Effector memory CD8-positive, alpha-beta T cell (primary cell): ENCODE results near the gene CUL4A.
A peak's percentile ranks its signal among the peaks of the same experiment; 100 is the strongest.

Experiments
- ATAC-seq: fragments of 150-1000 bp; cut with Tn5 transposase; replicated peaks from 2 replicates; pipeline ENCODE4 v1.10.0; 2021; ENCODE audit warnings: mild to moderate bottlenecking, moderate library complexity
- DNase-seq, 3 experiments: peaks; one replicate each; pipeline ENCODE4 v3.0.0; 2021
- H3K27ac Mint-ChIP-seq, 2 donors: one replicate each; pipeline ENCODE4 v1.8.0; 2022; ENCODE audit warnings: mild to moderate bottlenecking in 2 of 2, mixed read lengths in 2 of 2, moderate library complexity in 2 of 2
- H3K27me3 Mint-ChIP-seq, 2 donors: one replicate each; pipeline ENCODE4 v1.8.0; 2022; ENCODE audit warnings: mixed read lengths in 2 of 2
- H3K36me3 Mint-ChIP-seq: one replicate; pipeline ENCODE4 v1.8.0; 2022; ENCODE audit warnings: mild to moderate bottlenecking, moderate library complexity, mixed read lengths; ENCODE audit not compliant: insufficient read depth
- H3K4me1 Mint-ChIP-seq, 2 donors: one replicate each; pipeline ENCODE4 v1.8.0; 2022; ENCODE audit warnings: low read depth in 2 of 2, mixed read lengths in 2 of 2
- H3K4me3 Mint-ChIP-seq, 2 donors: one replicate each; pipeline ENCODE4 v1.8.0; 2022; ENCODE audit warnings: mild to moderate bottlenecking in 2 of 2, mixed read lengths in 2 of 2, moderate library complexity in 2 of 2
- H3K9me3 Mint-ChIP-seq, 2 donors: one replicate each; pipeline ENCODE4 v1.8.0; 2022; ENCODE audit warnings: mixed read lengths in 2 of 2

CUL4A gene

DNA sequence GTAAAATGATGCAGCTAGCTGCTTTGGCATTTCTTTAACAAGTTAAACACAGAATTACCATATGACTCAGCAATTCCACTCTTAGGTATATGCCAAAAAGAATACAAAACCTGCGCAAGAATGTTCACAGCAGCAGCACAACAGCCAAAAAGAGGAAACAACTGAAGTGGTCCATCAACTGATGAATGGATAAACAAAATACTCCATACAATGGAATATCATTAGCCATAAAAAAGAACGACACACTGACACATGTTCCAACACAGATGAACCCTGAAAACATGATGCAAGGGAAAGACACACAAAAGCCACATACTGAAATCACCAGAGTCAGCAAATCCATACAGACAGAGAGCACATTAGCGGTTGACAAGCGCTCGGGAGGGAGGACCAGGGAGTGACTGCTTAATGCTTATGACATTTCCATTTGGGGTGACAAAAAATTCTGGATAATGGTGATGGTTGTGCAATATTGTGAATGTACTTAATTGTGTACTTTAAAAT is 3.9 kb upstream of the CUL4A start:
- peak overlapping the region in 1 of 2 donors; percentile 1 for H3K4me3 Mint-ChIP-seq
- H3K27me3 Mint-ChIP-seq: no peaks in the 10 kb centered on the region
- DNase-seq (no peak), ATAC-seq (no peak)
- peak overlapping the region; percentile 65 to 96 for H3K27ac Mint-ChIP-seq
- peaks cover 23% of the 10 kb centered on the region for H3K36me3 Mint-ChIP-seq
- no peaks in the 10 kb centered on the region for H3K9me3 Mint-ChIP-seq
- peaks cover 49 to 56% of the 10 kb centered on the region in 2 donors for H3K4me1 Mint-ChIP-seq

DNA sequence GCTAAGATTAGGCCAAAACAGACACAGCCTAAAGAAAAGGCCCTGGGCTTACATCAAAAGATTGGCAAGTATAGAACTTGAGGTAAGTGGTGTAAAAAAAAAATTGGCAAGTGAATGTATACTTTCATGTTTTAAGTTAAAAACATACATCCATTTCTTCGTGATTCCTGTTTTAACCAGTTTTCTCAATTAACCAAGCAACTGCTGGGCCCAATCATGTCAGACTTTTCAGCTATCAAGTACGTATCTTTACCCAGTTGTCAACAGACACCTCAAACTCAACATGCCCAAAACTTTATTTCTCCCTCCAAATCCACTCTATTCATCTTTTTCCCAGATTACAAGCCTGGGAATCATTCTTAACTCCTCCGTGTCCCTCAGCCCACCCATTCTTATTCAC is 2.0 kb upstream of the CUL4A start:
- Mint-ChIP-seq H3K36me3 (peaks cover 29% of the 10 kb centered on the region), H3K27me3 (no peaks in the 10 kb centered on the region), H3K9me3 (no peaks in the 10 kb centered on the region), H3K27ac (peak overlapping the region; percentile 91 to 96), H3K4me3 (peak overlapping the region; percentile 79 to 85), H3K4me1 (peaks cover 52 to 61% of the 10 kb centered on the region in 2 donors)
- ATAC-seq (no peak), DNase-seq (no peak)

DNA sequence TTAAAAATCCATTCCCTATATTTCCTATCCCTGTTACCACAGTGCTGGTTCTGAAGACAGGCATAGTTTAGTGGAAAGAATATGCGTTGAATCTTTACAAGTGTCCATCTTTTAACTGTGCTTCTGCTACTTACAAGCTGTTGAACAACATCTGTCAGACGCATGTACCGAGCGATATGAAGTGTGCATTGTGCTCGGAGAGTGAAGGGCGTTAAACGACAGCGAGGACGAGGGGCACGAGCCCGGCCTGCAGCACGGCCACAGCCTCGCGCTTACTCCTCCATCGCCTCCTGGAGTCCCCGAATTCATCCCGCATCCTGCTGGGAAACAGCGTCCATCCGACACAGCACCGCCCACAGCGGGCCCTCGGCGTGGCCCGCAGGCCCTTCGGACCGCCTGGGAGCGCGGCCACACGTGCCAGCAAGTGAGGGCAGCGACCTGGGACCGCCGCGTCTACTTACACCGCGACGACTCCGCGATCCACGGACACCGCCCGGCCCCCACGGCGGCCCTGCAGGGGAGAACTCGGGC is 1.5 kb upstream of the CUL4A start:
- Mint-ChIP-seq H3K4me1 (peaks cover 48 to 58% of the 10 kb centered on the region in 2 donors), H3K36me3 (peaks cover 32% of the 10 kb centered on the region), H3K27me3 (no peaks in the 10 kb centered on the region), H3K4me3 (peak overlapping the region; percentile 79 to 85), H3K27ac (peak overlapping the region; percentile 91 to 96), H3K9me3 (no peaks in the 10 kb centered on the region)
- DNase-seq (no peak), ATAC-seq (peak; percentile 4)

DNA sequence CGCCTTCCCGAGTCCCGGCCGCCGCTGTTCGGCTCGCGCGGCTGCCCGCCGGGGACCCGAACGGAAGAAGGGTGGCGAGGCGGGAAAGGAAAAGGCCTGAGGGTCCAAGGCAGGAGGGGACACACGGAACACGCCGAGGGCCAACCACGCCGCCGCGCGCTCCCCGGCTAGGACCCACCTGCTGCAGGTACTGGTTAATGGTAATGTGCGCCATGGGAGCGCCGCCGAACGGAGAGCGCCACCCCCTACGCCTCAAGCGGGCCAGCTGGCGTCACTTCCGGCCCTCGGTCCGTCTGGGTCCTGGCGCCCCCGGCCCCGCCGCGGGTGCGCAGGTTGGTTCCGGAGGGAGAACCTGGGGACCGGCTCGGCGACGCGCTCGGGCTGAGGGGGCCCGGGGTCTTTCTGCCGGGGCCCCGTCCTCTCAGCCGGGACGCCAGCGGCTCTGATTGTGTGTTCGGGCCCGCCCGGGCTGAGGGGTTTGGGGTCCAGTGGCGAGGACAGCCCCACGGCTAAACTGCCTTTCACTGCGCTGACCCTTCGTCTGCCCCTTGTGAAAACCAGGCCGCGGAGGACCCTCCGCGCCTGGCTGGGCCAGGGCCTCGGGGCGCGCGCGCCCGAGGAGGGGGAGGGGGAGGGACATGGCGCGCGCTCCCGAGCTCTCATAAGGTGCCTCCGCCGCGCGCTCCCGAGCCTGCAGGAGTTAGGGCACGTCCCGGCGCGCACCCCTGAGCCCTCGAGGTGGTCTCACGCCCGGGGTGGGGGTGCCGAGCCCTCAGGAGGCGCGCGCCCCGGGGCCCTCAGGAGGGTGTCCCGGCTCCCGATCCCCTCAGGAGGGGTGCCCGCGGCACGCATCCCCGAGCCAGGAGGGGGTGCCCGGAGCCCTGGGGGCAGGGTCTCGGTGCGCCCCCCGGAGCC is 735 bp upstream of the CUL4A start, which contains the start of gene PCID2:
Gene PCID2, minus strand, starts transcription at position 249 of the 915 bp plus-strand sequence. Its CDS starts 35 bp downstream, at position 214.
- Mint-ChIP-seq H3K27ac (peak within 1 kb of the TSS; percentile 91 to 96), H3K4me1 (peaks cover 44 to 51% of the 10 kb centered on the region in 2 donors), H3K27me3 (no peaks in the 10 kb centered on the region), H3K36me3 (peaks cover 28% of the 10 kb centered on the region), H3K4me3 (peak within 1 kb of the TSS; percentile 79 to 85), H3K9me3 (no peaks in the 10 kb centered on the region)
- ATAC-seq (peak; percentile 69), DNase-seq (peak; percentile 88 to 96 (median 95))

DNA sequence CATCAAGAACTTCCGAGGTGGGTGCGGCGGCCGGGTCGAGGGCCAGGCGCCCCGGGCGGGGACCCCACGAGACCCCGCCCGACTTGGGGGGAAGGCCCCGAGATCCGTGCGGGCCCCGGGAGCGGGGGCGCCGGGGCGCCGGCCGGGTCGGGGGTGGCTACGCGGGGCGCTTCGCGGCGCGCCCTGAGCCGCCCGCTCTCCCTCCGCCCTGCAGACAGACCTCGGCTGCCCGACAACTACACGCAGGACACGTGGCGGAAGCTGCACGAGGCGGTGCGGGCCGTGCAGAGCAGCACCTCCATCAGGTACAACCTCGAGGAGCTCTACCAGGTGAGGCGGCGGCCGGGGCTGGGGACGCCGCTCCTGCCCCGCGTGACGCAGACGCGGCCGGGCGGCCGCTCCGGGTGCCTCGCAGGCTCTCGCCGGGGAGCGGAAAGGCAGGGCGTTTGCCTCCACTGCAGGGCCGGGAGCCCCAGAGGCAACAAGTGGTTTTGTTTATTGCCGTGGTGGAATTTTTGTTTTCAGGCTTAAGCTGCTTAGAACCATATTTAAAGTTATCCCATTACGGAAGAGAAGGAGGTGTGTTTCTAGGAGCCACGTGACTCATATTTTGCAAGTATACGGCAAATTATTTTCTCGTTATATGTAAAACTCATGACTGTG is 477 bp downstream of the CUL4A start:
- peak; percentile 67 to 74 (median 73) for DNase-seq
- peaks cover 37 to 50% of the 10 kb centered on the region in 2 donors for H3K4me1 Mint-ChIP-seq
- no peaks in the 10 kb centered on the region for H3K27me3 Mint-ChIP-seq
- H3K27ac Mint-ChIP-seq: peak overlapping the region; percentile 10 to 83
- peaks cover 28% of the 10 kb centered on the region for H3K36me3 Mint-ChIP-seq
- H3K4me3 Mint-ChIP-seq: peak overlapping the region; percentile 66 to 78
- no peaks in the 10 kb centered on the region for H3K9me3 Mint-ChIP-seq
- ATAC-seq: peak; percentile 71

DNA sequence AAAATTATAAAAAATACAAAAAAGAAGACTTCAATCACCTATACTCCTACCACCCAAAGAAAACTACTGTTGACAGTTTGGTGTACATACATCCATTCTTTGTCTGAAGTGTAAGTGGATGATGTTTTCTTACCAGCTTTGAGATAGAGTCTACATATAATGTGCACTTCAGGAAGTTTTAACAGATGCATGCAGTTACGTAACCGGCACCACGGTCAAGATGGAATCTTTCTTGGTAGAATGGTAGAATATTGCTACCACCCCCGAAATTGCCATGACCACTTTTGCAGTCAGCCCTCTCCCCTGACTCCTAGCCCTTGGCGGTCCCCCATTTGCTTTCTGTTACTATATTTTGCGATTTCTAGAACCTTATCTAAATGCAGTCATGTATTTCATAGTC is 1.4 kb downstream of the CUL4A start:
- Mint-ChIP-seq H3K4me3 (peak overlapping the region; percentile 53 to 78), H3K36me3 (peaks cover 28% of the 10 kb centered on the region), H3K9me3 (no peaks in the 10 kb centered on the region), H3K4me1 (peaks cover 27 to 40% of the 10 kb centered on the region in 2 donors), H3K27me3 (no peaks in the 10 kb centered on the region), H3K27ac (peak overlapping the region in 1 of 2 donors; percentile 83)
- DNase-seq (no peak), ATAC-seq (no peak)

DNA sequence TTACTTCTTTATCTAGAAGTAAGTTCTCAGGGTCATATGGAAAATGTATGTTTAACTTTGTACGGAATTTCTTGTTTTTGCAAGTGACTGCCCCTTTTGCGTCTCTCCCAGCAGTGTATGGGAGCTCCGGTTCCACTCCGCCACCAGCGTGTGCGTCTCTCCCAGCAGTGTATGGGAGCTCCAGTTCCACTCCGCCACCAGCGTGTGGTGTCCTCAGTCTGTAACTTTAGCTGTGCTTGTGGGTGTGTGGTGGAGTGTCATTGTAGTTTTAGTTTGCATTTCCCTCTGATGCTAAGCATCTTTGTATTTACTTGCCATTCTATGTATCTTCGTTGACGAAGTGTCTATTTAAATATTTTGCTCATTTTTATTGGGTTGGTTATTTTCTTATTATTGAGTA is 2.4 kb downstream of the CUL4A start:
- no peaks in the 10 kb centered on the region for H3K27me3 Mint-ChIP-seq
- H3K4me1 Mint-ChIP-seq: peaks cover 24 to 31% of the 10 kb centered on the region in 2 donors
- H3K36me3 Mint-ChIP-seq: peaks cover 28% of the 10 kb centered on the region
- peak overlapping the region in 1 of 2 donors; percentile 15 for H3K27ac Mint-ChIP-seq
- no peak for ATAC-seq
- H3K4me3 Mint-ChIP-seq: peak overlapping the region; percentile 27 to 43
- H3K9me3 Mint-ChIP-seq: no peaks in the 10 kb centered on the region
- DNase-seq: no peak

DNA sequence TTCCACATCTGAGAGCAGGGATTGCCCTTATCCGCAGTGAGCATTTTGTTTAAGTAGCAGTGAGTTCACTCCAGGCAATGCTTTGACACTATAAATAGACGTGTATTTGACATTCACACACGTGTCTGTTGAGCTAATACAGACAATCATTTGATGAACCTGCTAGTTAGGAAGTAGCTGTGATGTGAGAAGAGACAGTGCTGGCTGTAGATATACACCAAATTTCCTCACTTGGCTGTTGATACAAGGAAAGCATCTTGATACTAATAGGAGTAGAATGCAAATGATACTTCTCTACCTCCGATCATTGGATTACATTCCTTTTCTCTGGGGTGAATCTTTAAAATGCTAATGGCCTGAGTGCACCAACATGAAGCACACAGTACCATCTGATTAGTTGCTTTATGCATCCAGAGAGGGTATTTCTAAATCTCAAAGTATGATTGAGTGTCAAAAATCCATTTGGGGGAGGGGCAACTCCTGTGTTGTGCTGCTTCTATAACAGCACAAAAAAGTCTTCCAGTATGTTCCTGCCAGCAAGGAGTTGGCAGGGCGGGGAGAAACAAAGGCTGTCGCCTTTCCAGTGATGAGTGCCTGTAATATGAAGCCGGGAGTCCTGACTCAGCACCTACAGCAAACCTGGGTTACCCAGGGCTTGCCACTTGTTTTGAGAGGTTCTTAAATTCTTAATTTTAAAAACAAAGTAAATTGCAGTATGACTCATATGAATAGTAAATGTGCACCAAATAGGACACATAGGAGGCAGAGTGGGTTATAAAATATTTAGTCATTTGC is 7.0 kb downstream of the CUL4A start:
- no peak overlapping the region for H3K4me3 Mint-ChIP-seq
- H3K36me3 Mint-ChIP-seq: peaks cover 27% of the 10 kb centered on the region
- DNase-seq (no peak), ATAC-seq (no peak)
- no peaks in the 10 kb centered on the region for H3K9me3 Mint-ChIP-seq
- H3K27ac Mint-ChIP-seq: no peak overlapping the region
- H3K27me3 Mint-ChIP-seq: no peaks in the 10 kb centered on the region
- H3K4me1 Mint-ChIP-seq: peaks cover 19 to 26% of the 10 kb centered on the region in 2 donors

DNA sequence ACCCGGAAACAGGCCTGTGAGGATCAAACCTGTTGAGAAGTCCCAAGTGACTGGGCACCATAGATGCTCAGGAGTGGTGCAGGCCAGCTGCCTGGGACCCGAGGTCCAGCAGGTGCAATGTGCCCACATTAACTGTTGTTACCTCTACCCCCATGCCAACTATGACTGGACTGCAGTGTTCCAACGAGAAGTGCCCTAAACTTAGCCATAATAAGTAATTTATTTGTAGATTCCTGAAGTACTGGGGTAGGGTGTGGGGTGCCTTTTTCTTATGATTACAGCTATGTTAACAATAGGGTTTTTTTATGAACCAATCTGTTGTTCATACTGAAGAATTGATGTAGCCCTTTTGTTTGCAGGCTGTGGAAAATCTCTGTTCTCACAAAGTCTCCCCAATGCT is 9.2 kb downstream of the CUL4A start:
- Mint-ChIP-seq H3K27me3 (no peaks in the 10 kb centered on the region), H3K9me3 (no peaks in the 10 kb centered on the region), H3K4me1 (peaks cover 22 to 28% of the 10 kb centered on the region in 2 donors), H3K27ac (peak overlapping the region in 1 of 2 donors; percentile 65), H3K4me3 (no peak overlapping the region), H3K36me3 (peaks cover 36% of the 10 kb centered on the region)
- no peak for ATAC-seq
- no peak for DNase-seq

DNA sequence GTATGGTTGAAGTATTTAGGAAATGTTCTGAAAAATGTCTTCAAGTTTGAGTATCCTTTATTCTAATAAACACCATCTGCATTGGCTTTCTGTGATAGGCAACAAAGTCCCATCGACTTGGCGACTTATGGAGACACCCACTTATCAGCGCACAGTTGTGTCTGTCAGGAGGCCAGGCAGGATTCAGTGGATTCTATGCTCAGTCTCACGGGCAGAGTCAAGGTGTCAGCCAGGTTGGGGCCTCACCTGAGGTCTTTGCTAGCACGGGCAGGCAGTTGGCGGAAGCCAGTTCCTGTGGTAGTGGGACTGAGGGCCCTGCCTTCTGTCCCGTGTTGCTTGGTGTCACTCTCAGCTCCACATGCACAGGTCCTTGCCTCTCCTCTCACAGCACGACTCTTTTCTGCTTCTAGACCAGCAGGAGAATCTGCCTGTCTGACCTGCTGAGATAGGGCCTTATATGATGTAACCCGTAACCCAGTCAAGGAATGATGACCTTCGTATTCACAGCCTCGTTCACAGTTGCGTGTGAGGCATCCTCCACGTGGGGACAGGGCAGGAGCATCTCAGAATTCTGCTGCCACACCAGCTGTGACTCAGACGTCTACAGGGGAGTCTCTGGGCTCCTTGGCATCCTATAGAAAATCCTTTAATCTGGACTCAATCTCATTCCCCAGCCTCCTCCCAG is 10.0 kb downstream of the CUL4A start:
- Mint-ChIP-seq H3K9me3 (no peaks in the 10 kb centered on the region), H3K27me3 (no peaks in the 10 kb centered on the region), H3K4me1 (peaks cover 22 to 31% of the 10 kb centered on the region in 2 donors), H3K36me3 (peaks cover 44% of the 10 kb centered on the region), H3K27ac (peak overlapping the region; percentile 38 to 69), H3K4me3 (no peak overlapping the region)
- DNase-seq (no peak), ATAC-seq (no peak)

DNA sequence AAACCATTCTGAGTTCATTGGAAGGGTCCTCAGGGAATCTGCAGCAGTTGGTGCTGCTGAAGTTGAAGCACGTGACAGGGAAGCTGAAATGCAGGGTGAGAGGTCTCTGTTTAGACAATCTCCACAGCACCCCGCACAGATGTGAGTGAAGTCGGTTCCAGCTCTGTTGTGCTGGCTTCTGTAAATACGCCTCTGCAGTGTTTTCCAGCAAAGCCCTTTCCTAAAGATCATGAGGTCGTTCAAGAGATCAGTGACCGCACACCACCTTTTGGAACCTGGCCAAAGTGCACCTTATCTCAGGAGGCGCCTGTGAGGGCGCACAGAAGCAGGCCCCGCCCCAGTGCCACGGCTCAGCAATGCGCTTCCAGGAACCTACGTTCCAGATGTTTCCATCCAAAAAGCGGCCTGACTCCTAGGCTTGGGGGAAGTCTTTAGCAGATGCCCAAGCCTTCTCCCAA is 10.8 kb downstream of the CUL4A start:
- Mint-ChIP-seq H3K27me3 (no peaks in the 10 kb centered on the region), H3K36me3 (peaks cover 52% of the 10 kb centered on the region), H3K4me3 (no peak overlapping the region), H3K27ac (peak overlapping the region; percentile 38 to 69), H3K9me3 (no peaks in the 10 kb centered on the region), H3K4me1 (peaks cover 22 to 33% of the 10 kb centered on the region in 2 donors)
- DNase-seq: no peak
- ATAC-seq: no peak

DNA sequence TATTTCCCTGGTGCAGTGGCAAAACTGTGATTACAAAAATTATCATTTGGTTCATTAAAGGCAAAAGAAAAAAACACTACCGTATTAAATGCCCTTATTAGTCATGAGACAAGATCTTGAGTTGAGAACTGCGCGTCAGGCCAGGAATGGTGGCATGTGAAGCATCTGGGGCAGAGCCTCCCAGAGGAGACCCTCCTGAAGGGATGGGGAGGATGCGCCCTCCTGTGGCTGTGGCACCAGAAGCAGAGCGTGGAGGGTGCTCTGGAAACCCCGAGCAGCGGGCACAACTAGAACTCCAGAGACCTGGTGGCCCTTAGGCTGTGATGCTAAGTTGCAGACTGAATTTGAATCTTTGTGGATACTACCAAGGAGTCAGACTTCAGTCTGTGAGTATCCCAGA is 11.5 kb downstream of the CUL4A start:
- no peaks in the 10 kb centered on the region for H3K27me3 Mint-ChIP-seq
- no peaks in the 10 kb centered on the region for H3K9me3 Mint-ChIP-seq
- peak; percentile 52 for ATAC-seq
- H3K4me3 Mint-ChIP-seq: no peak overlapping the region
- peak overlapping the region in 1 of 2 donors; percentile 71 for H3K27ac Mint-ChIP-seq
- no peak for DNase-seq
- peaks cover 59% of the 10 kb centered on the region for H3K36me3 Mint-ChIP-seq
- peaks cover 22 to 33% of the 10 kb centered on the region in 2 donors for H3K4me1 Mint-ChIP-seq
